H54 (cell line): Measurements from ENCODE around the gene VEGFC.

ENCODE experiments used
- DNase-seq: peaks from one replicate; pipeline ENCODE4 v3.0.0; 2011; ENCODE audit warnings: low spot score, mixed read lengths; ENCODE audit not compliant: insufficient read length
- FAIRE-seq: peaks from 3 replicates; lab custom pipeline; 2011; peaks lifted over from hg19 to GRCh38; lab: Jason Lieb, UNC
- POLR2A ChIP-seq: IDR thresholded peaks from 2 replicates; pipeline ENCODE4 v1.6.1; 2011; ENCODE audit warnings: low read depth, mild to moderate bottlenecking, low read length

The VEGFC gene, protein sequence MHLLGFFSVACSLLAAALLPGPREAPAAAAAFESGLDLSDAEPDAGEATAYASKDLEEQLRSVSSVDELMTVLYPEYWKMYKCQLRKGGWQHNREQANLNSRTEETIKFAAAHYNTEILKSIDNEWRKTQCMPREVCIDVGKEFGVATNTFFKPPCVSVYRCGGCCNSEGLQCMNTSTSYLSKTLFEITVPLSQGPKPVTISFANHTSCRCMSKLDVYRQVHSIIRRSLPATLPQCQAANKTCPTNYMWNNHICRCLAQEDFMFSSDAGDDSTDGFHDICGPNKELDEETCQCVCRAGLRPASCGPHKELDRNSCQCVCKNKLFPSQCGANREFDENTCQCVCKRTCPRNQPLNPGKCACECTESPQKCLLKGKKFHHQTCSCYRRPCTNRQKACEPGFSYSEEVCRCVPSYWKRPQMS

DNA sequence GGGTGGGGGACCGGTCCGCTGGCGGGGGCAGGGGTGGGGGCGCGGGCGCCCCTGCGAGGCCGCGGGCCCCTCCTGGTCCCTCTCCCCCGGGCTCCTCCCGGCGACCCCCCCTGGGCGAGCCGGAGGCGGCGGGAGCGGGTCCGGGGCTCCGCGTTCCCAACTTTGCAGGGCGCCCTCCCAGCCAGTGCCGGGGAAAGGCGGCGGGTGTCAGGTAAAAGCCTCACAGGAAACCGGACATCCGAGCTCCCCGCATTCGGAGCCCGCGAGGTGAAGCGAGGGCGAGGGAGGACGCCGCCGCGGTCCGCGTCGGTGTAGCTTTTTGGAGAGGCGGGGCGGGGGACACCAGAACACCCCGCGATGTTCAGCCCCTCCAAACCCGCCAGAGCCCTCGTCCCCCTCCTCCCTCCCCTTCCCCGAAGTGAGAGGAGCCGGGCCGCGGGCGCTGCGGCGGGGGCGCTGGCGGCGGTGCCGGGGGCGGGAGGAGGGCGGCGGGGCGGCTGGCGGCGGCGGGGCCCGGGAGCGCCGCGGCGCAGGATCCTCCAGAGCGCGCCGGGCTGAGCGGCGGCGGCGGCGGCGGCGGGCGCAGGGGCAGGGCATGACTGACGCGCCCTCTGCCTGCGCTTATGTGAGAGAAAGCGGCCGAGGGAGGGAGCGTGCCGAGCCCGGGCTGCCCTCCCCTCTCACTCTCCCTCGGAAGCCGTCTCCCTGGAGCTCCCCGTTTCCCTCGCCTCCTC lies at the start of gene VEGFC:
VEGFC (minus strand) TSS at position 597 of the 734 bp plus-strand sequence. CDS start 611 bp downstream, outside the sequence.
- DNase-seq (no peak), FAIRE-seq (no peak)
- TF ChIP-seq POLR2A = peak; percentile 63

DNA sequence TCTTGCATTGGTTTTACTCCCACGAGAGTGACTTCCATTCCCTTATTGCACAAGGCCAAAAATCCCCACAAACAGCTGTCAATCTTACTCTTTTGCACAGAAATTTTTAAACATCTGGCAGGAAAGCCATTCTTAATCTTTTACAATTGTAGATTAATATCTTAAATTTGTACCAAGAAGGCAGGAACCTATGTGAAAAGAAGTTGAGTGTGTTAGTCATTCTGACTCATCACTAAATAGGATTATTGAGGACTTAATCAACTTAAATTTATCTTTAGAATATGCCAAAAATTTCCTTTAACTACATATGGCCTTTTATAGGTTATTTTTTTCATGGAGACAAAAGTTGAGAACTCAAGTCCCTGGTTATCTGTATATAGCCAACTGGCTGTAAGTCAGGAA lies 49.0 kb upstream of the VEGFC start:
- DNase-seq (no peak), FAIRE-seq (no peak)
- TF ChIP-seq POLR2A = no peak

DNA sequence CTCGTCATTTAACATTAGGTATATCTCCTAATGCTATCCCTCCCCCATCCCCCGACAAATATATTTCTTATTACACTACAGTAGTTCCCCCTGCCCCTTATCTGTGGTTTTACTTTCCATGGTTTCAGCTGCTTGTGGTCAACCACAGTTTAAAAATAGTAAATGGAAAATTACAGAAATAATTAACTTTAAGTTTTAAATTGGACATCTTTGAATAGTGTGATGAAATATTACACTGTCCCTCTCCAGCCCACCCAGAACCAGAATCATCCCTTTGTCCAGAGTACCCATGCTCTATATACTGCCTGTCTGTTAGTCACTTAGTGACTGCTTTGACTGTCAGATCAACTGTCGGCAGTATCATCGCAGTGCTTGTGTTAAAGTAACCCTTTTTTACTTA lies 47.4 kb upstream of the VEGFC start:
- TF ChIP-seq POLR2A = no peak
- FAIRE-seq (no peak), DNase-seq (no peak)

DNA sequence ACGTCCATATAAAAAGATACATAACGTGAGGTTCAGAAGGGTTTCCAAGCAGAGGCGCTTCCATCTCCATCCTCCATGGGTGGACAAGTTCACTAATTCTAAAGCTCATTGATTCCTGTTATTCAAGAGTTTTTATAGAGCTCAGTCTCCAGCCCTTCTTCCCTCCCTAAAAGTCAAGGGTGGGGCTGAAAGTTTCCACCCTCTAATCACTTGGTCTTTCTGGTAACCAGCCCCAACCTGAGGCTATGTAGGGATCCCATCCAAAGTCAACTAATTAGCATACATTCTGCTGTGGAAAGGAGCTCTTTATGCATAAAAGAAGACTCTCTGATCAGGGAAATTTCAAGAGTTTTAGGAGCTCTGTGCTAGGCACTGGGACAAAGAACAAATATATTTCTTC lies 46.9 kb upstream of the VEGFC start:
- DNase-seq = no peak
- peak; percentile 11 for FAIRE-seq

DNA sequence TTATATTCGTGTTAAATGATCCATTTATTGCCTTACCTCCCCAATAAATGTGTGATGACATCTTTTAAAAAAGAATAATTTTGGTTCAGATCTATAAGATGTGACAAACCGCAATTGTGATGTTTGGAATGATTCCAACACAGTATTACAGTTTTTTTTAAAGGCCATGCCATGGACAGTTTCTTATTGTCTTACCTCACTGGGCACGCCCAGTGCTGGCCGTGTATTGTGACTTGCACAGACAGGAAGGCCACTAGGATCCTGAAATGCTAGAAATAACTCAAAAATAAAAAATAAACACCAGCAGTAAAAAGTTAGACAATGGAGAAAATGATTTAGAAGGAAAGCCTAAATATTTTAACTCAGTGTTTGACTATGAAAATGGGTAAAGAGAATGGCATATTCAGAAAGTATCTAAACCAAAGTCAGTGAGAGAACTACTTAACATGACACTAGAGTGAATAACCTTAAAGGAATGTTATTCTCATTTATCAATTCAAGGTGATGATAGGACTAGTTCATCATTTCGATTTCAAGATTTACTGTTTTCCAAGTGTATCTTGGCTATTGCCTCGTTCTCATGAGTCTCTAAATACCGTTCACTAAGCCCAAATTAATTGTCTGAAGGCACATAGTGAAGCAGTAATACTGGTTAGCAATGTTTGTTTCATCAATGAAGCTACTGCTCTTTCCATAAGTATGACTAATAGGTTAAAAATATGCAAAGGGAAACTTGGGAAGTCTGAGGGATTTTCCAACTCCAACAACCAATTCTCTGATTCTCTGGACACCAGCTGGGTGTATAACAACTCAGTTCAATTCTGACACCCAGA lies 46.1 kb upstream of the VEGFC start:
- DNase-seq = no peak

More for the DNA sequence above, 46.9 kb upstream of the VEGFC start:
- TF ChIP-seq POLR2A = no peak

DNA sequence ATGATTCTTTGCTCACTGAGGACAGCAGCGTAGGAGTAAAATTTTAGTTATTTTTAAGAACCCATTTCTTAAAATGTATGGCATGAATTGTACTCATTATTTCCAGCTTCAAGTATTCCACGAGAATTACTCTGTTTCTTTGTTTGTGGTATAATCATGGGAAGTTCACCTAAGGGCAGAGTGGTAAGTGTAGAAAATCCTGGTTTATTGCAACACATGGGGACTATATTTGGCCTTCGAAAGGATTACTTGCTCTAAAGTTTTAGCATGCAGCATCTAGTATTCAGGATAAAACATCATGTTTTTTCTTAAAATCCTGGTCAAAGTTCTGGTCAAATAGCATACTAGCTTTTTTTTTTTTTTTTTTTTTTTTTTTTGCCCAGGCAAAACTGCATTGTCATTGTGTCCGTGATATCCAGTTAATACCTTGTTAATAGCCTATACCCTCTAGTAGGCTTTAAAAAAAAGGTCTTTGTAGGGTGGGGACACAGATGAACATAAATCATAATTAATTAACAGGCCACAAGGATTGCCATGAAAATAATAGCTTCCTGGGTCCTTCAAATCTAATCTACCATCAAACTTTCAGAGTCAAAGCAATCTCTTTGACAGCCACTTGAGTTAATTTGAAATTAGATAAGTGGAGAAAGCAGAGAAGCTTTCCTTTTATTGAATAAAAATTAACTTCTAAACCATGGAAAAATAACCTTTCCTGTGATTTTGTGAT lies 44.6 kb upstream of the VEGFC start:
- DNase-seq = no peak
- FAIRE-seq = no peak
- no peak for TF ChIP-seq POLR2A

More for the DNA sequence above, 46.1 kb upstream of the VEGFC start:
- no peak for TF ChIP-seq POLR2A
- peak; percentile 84 for FAIRE-seq

DNA sequence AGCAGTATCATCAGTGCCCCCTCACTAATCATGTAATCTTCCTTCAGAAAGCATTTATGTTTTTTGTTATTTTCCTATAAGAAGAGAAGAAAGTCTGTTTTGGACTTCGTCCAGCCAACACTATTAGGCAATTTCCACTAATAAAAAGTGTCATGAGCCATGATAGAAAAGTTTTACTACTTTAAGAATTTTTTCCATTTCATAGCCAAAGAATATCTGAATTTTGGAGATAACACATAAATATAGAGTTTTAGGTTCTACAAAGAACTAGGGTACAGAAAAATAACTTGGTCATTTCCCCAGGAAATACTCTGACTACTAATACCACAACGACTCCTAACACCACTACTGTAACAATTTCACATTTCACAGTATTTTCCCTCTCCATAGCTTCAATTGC lies 41.8 kb upstream of the VEGFC start:
- FAIRE-seq (no peak), DNase-seq (no peak)
- no peak for TF ChIP-seq POLR2A

DNA sequence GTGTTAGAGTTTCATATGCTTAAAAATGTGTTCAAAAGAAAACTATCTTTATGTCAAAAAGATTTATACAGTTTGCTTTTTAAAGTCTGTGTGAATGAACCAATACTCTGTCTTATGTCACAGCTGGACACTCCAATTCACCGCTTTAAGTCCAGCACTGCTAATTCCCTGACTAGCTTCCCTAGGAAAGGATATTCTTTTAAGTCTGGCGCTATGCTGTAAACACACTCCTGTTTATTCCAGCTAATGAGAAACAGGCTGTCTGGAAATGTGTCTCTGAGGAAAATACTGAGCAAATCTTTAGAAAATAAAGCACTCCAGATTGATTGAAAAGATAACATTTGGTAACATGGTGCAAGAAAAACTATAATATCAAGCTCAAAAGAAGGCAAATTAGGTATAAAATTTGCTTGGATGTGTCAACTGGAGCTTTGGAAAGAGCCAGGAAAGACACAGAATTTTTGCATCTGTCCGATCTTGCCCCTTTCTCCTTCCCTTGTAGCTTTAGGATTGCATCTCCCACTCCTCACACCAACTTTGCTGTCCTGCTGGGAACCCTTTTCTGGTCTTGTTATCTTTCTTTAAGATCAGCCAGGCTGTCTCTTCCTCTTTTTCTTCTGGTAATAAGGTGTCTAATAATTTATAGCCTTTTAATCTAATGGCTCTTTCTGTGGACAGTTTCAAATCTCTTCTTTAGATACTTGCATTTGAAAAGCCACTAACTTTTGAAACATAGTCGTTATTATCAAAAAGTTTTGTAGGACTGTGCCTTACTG lies 40.9 kb upstream of the VEGFC start:
- DNase-seq = no peak
- FAIRE-seq = no peak
- no peak for TF ChIP-seq POLR2A

DNA sequence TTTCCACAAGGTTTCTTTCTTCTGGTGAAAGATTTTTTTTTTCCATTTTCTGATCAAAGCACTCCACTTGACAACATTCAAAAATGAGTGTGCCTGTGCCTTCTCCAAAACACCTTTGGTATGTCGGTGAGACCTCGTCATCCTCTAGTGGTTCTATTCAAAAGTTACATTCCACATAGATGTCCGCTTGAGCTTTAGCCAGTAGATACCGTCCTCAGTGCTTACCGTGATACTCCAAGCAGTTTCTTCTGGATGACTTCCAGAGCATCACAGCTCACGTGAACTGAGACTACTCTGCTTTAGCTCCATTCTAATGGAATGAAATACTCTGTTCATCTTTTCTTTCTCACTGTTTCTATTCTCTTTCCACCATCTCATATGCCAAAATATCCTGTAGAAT lies 38.2 kb upstream of the VEGFC start:
- DNase-seq = no peak
- peak; percentile 6 for FAIRE-seq
- no peak for TF ChIP-seq POLR2A

DNA sequence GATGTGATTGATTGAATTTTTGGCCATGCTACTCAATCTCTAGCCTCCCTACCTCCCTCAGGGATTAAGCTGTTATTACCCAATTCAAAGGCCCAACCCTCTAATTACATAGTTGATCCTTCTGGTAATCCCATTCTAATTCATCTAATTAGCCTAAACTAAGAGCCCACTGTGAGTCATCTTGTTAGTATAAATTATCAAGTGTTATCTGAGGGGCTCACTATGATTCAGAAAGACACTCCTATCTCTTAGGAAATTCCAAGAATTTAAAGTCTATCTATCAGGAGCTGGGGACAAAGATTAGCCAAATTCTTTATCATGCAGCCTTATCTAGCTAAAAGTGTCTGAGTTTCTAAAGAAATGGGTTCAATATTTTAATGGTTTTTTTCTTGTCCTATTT lies 32.9 kb upstream of the VEGFC start:
- DNase-seq (no peak), FAIRE-seq (no peak)
- TF ChIP-seq POLR2A = no peak

DNA sequence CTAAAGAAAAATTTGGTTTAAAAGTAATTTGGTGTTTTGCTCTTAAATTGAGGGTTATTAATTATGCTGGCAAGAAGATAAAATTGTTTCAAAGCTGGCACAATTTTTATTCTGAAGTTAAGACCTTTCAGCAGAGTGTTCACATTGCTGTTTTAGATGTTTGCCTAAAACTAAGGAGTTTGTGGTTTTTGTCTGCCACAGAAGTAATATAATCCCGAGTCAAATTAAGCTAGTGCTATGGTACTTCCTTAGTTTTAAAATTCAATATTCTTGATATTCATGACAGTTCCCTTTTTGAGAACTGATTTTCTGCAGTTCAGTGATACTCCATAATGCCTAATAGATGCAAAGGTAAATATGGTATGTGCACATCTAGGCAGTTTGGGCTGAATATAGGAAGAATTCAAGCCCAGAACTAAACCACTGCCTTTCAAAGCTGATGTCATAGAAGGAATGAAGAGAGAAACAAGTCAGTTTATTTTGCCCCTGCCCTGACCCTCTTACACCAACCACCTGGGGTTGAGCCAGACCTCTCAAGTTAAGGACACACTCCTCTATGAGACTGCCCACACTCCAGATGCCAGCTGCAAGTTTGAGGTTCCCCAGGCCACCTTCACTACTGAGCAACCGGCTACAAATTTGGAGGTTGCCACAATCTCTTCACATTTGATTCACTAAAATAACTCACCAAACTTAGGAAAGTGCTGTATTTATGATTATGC lies 32.1 kb upstream of the VEGFC start:
- DNase-seq (no peak), FAIRE-seq (no peak)
- no peak for TF ChIP-seq POLR2A

DNA sequence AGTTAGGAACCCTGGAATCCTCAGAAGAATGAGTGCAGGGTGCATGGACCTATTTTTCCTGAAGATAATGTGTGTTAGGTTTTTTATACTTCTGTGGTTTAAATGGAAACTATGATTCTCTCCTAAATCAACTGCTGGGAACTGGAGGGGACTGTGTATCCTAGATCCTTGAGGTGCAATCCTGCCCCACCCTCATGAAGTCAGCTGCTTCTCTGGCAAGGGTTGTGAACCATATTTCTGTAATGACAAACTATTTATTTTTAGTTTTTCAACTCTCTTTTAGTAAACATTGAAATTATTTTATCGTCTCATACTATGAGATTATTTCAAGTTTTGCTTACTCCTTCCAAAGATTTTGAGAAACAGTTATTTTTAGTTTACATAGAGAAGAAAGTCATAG lies 25.8 kb upstream of the VEGFC start:
- no peak for FAIRE-seq
- no peak for DNase-seq

DNA sequence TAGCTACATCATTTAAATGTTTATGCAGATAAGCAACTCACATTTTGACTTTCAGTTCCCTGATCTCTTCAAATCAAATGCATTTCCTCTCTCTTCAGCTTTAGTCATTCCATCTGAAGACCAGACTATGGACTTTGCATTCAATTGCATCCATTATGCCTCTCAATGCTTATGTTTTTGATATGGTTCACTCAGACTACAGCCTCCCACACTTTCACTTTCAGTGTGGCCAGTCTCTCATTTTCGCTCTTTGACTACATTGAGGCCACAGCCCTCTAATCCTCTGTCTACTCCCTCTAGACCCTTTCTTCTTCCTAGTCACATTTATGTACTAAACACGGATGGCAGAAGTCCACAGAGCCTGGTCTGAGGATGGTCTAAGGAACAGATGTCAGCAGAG lies 24.5 kb upstream of the VEGFC start:
- DNase-seq = no peak
- FAIRE-seq = no peak
- no peak for TF ChIP-seq POLR2A

More for the DNA sequence above, 25.8 kb upstream of the VEGFC start:
- TF ChIP-seq POLR2A = no peak
